Measurements from ENCODE around the gene ZNF768. TPM values are rescaled to one million over a fixed set of nuclear protein-coding genes. Genes with fewer than 3 reads are reported as not detected.
A peak's percentile ranks its signal among the peaks of the same experiment; 100 is the strongest.
"Not testable (repeated sequence)": the region's sequence is repeated elsewhere in the genome, so short reads cannot be mapped to it uniquely, and the experiment has no call there.

The ZNF768 gene
- total and polyA plus RNA-seq, 9 donors, result 25.9 to 35.0 (median 31.4) TPM

DNA sequence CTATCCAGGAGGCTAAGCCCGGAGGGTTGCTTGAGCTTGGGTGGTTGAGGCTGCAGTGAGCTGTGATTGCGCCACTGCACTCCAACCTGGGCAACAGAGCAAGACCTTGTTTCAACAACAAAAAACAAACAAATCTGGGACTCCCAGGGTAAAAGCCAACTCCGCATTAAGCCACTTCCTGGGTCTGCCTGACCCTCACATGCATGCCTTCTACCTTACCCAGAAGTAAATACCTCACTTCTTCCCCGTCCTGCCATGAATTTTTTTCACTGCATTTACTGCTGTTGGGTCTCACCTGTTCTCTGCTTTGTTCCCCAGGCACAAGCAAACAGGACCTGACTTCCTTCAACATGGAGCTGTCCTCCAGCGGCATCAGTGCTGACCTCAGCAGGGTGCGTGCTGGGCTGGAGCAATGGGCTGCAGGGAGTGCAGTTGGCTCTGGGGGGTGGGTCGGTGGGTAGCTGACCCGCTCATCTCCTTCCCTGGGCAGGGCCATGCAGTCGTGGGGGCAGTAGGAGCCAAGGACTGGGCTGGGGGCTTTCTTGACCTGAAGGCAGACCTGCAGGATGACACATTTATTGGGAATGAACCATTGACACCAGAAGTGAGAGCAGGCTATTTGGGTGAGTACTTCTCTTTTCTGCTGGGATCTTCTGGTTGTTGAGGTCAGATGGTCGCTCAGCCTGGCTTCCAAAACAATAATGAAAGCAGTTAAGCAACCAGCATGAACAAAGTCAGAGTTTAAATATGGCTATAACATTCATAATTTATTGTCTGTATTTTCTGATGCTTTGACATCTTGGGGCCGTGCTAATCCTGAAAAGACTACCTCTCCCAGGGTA, 37.4 kb downstream of the ZNF768 start:
- Histone ChIP-seq H3K27me3 (ENCODE audit: control insufficient read depth, insufficient read depth, low read length) (peaks cover 1% of the 10 kb centered on the region), H3K9me3 (replicated peaks; ENCODE audit: control insufficient read depth, low read depth, low read length) (no peaks in the 10 kb centered on the region), H3K4me1 (ENCODE audit: control insufficient read depth, insufficient read depth, low read length) (no peaks in the 10 kb centered on the region), H3K27ac (ENCODE audit: low read length) (no peak overlapping the region), H3K36me3 (ENCODE audit: control insufficient read depth, insufficient read depth, low read length) (no peaks in the 10 kb centered on the region), H3K4me3 (ENCODE audit: low read length) (no peak overlapping the region)
- 41% methylated on average over 7 of the region's 11 CpGs for WGBS (ENCODE audit: insufficient coverage)
- no peak for DNase-seq

DNA sequence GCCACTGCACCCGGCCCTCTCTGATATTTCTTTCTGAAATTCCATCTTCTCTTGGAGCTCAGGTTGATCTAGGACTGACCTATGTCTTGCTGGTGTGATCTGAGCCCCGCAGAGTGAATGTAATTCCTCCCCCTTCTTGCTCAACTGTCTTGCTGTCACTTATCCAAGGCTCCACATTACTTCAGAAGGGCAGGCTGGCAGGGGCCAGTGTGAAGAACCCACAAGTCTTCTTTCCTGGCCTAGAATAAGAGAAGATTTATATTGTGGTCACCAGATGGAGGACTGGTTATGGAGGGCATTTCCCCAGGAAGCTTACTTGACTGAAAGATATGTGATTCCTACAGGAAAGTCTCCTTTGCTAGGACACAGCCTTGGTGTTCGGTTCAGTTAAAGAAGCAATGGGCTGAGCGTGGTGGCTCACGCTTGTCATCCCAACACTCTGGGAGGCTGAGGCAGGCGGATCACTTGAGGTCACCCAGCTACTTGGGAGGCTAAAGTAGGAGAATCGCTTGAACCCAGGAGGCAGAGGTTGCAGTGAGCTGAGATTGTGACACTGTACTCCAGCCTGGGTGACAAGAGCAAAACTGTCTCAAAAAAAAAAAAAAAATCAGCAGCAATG, 40.4 kb downstream of the ZNF768 start:
- 73% methylated on average over 4 of the region's 7 CpGs for WGBS (ENCODE audit: insufficient coverage)
- Histone ChIP-seq H3K9me3 (replicated peaks; ENCODE audit: control insufficient read depth, low read depth, low read length) (no peaks in the 10 kb centered on the region), H3K4me3 (ENCODE audit: low read length) (no peak overlapping the region), H3K4me1 (ENCODE audit: control insufficient read depth, insufficient read depth, low read length) (no peaks in the 10 kb centered on the region), H3K27me3 (ENCODE audit: control insufficient read depth, insufficient read depth, low read length) (no peaks in the 10 kb centered on the region), H3K27ac (ENCODE audit: low read length) (no peak overlapping the region), H3K36me3 (ENCODE audit: control insufficient read depth, insufficient read depth, low read length) (no peaks in the 10 kb centered on the region)
- no peak for DNase-seq

DNA sequence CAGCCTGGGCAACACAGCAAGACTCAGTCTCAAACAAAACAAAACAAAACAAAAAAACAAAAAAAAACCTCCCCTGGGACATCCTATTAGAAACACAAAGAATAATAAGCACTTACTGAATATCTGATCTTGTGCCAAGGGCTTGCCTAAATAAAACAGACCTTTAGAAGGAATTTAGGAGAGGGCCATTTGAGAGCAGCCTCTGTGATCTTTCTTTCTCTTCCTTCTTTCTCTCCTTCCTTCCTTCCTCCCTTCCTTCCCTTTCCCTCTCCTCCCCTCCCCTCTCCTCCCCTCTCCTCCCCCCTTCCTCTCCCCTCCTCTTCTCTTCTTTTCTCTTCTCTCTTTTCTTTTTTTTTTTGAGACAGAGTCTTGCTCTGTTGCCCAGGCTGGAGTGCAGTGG, 41.5 kb downstream of the ZNF768 start:
- DNase-seq, result no peak
- Histone ChIP-seq H3K9me3 (replicated peaks; ENCODE audit: control insufficient read depth, low read depth, low read length) (no peaks in the 10 kb centered on the region), H3K27me3 (ENCODE audit: control insufficient read depth, insufficient read depth, low read length) (no peaks in the 10 kb centered on the region), H3K27ac (ENCODE audit: low read length) (no peak overlapping the region), H3K4me1 (ENCODE audit: control insufficient read depth, insufficient read depth, low read length) (no peaks in the 10 kb centered on the region), H3K36me3 (ENCODE audit: control insufficient read depth, insufficient read depth, low read length) (no peaks in the 10 kb centered on the region), H3K4me3 (ENCODE audit: low read length) (no peak overlapping the region)

DNA sequence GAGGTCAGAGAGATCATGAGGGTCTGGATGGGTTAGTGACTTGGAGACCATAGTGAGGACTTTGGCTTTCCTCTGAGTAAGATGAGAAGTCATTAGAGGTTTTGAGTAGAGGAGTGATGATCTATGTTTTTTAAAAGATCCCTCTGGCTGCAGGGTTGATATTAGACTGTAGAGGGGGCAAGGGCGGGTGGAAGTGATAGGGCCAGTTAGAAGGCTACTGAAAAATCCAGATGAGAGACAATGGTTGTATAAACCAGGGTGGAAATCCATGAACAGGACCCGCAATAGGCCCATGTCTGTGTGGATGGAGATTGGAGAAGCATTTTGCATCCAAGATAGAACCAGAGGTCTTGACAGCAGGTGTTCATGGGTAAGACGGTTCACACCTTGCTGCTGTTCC, 44.0 kb downstream of the ZNF768 start:
- no peaks in the 10 kb centered on the region for H3K4me1 ChIP-seq (ENCODE audit: control insufficient read depth, insufficient read depth, low read length)
- 80% methylated on average over 3 of the region's 3 CpGs for whole genome bisulfite sequencing (ENCODE audit: insufficient coverage)
- no peaks in the 10 kb centered on the region for H3K36me3 ChIP-seq (ENCODE audit: control insufficient read depth, insufficient read depth, low read length)
- no peak for DNase-seq
- no peak overlapping the region for H3K4me3 ChIP-seq (ENCODE audit: low read length)
- H3K27me3 ChIP-seq (ENCODE audit: control insufficient read depth, insufficient read depth, low read length), result no peaks in the 10 kb centered on the region
- no peaks in the 10 kb centered on the region for H3K9me3 ChIP-seq (replicated peaks; ENCODE audit: control insufficient read depth, low read depth, low read length)
- H3K27ac ChIP-seq (ENCODE audit: low read length), result no peak overlapping the region

DNA sequence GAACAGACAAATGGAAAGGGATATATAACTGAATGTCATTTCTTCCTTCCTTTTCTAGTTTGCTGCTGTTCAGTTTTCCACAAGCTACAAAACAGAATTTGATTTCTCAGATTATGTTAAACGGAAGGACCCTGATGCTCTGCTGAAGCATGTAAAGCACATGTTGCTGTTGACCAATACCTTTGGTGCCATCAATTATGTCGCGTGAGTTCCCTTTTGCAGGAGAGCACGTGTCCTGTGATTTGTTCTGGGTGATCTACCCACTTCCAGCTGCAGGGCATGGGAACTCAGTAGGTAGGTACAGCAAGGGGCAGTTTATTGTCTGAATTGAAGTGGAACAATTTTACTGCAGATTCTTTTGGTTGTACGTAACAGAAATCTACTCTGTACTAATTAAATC, 45.0 kb downstream of the ZNF768 start:
- no peak overlapping the region for H3K27ac ChIP-seq (ENCODE audit: low read length)
- no peaks in the 10 kb centered on the region for H3K36me3 ChIP-seq (ENCODE audit: control insufficient read depth, insufficient read depth, low read length)
- H3K4me1 ChIP-seq (ENCODE audit: control insufficient read depth, insufficient read depth, low read length), result no peaks in the 10 kb centered on the region
- no peaks in the 10 kb centered on the region for H3K9me3 ChIP-seq (replicated peaks; ENCODE audit: control insufficient read depth, low read depth, low read length)
- DNase-seq, result no peak
- H3K27me3 ChIP-seq (ENCODE audit: control insufficient read depth, insufficient read depth, low read length), result no peaks in the 10 kb centered on the region
- H3K4me3 ChIP-seq (ENCODE audit: low read length), result no peak overlapping the region
- WGBS (ENCODE audit: insufficient coverage), result 40% methylated on average over 4 of the region's 5 CpGs

DNA sequence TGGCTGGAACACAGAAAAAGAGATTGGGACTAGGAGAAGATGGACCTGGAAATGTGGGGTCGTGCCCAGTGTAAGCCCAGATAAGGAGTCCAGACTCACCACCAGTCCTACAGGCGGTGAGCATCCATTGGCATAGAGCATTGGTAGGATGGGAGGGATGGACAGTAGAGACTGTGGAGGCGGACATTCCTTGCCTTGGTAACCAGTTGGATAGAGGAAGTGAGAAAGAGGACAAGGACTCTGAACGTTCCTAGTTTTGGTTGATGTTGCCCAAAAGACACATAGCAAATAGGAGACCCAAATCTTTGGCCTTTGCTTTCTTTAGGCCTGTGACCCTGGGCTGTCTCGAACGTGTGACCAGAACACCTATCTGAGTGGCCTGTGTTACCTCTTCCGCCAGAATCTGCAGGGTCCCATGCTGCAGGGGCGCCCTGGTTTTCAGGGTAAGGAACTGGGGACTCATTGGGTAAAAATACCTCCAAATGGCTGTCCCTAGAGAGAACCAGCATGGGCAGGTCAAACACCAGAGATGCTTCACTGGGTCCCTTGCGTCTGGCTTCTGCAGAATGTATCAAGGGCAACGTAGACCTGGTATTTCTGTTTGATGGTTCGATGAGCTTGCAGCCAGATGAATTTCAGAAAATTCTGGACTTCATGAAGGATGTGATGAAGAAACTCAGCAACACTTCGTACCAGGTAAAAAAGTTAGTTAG, 47.4 kb downstream of the ZNF768 start:
- H3K4me1 ChIP-seq (ENCODE audit: control insufficient read depth, insufficient read depth, low read length), result no peaks in the 10 kb centered on the region
- no peaks in the 10 kb centered on the region for H3K9me3 ChIP-seq (replicated peaks; ENCODE audit: control insufficient read depth, low read depth, low read length)
- WGBS (ENCODE audit: insufficient coverage), result 83% methylated on average over 10 of the region's 12 CpGs
- H3K27me3 ChIP-seq (ENCODE audit: control insufficient read depth, insufficient read depth, low read length), result peaks cover 14% of the 10 kb centered on the region
- H3K36me3 ChIP-seq (ENCODE audit: control insufficient read depth, insufficient read depth, low read length), result no peaks in the 10 kb centered on the region
- no peak overlapping the region for H3K27ac ChIP-seq (ENCODE audit: low read length)
- H3K4me3 ChIP-seq (ENCODE audit: low read length), result no peak overlapping the region
- DNase-seq, result no peak

DNA sequence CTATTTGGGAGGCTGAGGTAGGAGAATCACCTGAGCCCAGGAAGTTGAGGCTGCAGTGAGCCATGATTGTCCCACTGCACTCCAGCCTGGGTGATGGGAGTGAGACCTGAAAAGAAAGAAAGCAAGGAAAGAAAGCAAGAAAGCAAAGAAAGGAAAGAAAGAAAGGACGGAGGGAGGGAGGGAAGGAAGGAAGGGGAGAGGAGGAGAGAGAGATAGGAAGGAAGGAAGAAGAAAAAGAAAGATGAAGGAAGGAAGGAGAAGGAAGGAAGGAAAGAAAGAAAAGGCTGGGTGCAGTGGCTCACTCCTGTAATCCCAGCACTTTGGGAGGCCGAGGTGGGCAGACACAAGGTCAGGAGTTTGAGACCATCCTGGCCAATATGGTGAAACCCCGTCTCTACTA, 48.6 kb downstream of the ZNF768 start:
- DNase-seq; H3K9me3 ChIP-seq (replicated peaks; ENCODE audit: control insufficient read depth, low read depth, low read length); H3K27ac ChIP-seq (ENCODE audit: low read length); H3K4me1 ChIP-seq (ENCODE audit: control insufficient read depth, insufficient read depth, low read length); H3K36me3 ChIP-seq (ENCODE audit: control insufficient read depth, insufficient read depth, low read length); H3K4me3 ChIP-seq (ENCODE audit: low read length): not testable (repeated sequence)
- WGBS (ENCODE audit: insufficient coverage), result 88% methylated on average over 3 of the region's 3 CpGs
- peaks cover 24% of the 10 kb centered on the region for H3K27me3 ChIP-seq (ENCODE audit: control insufficient read depth, insufficient read depth, low read length)

DNA sequence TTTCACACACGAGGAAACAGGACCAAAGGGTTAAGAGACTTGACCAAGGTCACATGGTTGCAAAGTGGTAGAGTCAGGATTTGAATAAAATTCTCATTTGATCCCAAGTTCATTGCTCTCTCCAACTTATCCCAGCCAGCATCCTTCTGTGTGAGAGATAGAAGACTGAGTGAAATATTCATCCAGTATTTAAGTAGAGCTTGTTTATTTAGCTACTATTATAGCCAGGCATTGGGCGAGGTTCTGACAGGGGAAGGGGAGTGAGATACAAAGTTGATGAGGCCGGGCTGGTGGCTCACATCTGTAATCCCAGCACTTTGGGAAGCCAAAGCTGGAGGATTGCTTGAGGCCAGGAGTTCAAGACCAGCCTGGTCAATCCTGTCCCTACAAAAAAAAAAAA, 49.4 kb downstream of the ZNF768 start:
- H3K27ac ChIP-seq (ENCODE audit: low read length), result no peak overlapping the region
- no peak overlapping the region for H3K4me3 ChIP-seq (ENCODE audit: low read length)
- H3K9me3 ChIP-seq (replicated peaks; ENCODE audit: control insufficient read depth, low read depth, low read length), result no peaks in the 10 kb centered on the region
- no peak for DNase-seq
- H3K27me3 ChIP-seq (ENCODE audit: control insufficient read depth, insufficient read depth, low read length), result peaks cover 28% of the 10 kb centered on the region
- no peaks in the 10 kb centered on the region for H3K36me3 ChIP-seq (ENCODE audit: control insufficient read depth, insufficient read depth, low read length)
- H3K4me1 ChIP-seq (ENCODE audit: control insufficient read depth, insufficient read depth, low read length), result no peaks in the 10 kb centered on the region
- WGBS (ENCODE audit: insufficient coverage), result 78% methylated on average over 2 of the region's 3 CpGs

DNA sequence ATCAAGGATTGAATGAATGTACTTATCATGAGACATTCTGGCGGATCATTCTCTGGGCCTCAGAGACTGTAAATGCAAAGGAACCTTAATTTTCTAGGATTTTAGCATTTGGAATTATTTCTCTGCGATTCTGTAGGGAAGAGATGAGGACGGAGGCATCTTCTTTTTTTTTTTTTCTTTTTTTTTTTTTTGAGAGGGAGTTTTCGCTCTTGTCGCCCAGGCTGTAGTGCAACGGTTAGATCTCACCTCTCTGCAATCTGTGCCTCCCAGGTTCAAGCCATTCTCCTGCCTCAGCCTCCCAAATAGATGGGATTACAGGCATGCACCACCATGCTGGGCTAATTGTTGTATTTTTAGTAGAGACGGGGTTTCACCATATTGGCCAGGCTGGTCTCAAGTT, 51.7 kb downstream of the ZNF768 start:
- DNase-seq, result no peak
- Histone ChIP-seq H3K27me3 (ENCODE audit: control insufficient read depth, insufficient read depth, low read length) (peaks cover 31% of the 10 kb centered on the region), H3K9me3 (replicated peaks; ENCODE audit: control insufficient read depth, low read depth, low read length) (no peaks in the 10 kb centered on the region), H3K36me3 (ENCODE audit: control insufficient read depth, insufficient read depth, low read length) (no peaks in the 10 kb centered on the region), H3K4me3 (ENCODE audit: low read length) (no peak overlapping the region), H3K4me1 (ENCODE audit: control insufficient read depth, insufficient read depth, low read length) (no peaks in the 10 kb centered on the region), H3K27ac (ENCODE audit: low read length) (no peak overlapping the region)
- no CpG with 5 or more reads among the region's 7 CpGs for WGBS (ENCODE audit: insufficient coverage)

DNA sequence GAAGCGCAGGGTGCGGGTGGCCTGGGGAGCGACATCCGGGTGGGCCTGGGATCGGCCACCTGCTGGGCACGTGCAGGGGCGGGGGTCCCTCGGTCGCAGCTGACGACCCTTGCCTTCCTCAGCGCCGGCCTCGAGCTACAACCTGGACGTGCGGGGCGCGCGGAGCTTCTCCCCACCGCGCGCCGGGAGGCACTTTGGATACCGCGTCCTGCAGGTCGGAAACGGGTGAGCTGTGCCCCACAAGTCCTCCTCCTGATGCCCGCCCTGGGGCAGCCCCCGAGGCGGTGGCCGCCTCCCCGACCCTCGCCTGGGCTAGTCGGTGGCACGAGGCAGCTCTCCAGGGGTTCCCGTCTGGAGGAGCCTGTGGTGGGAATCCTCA, 52.3 kb downstream of the ZNF768 start:
- Histone ChIP-seq H3K36me3 (ENCODE audit: control insufficient read depth, insufficient read depth, low read length) (no peaks in the 10 kb centered on the region), H3K27me3 (ENCODE audit: control insufficient read depth, insufficient read depth, low read length) (peaks cover 31% of the 10 kb centered on the region), H3K9me3 (replicated peaks; ENCODE audit: control insufficient read depth, low read depth, low read length) (no peaks in the 10 kb centered on the region), H3K4me3 (ENCODE audit: low read length) (peak overlapping the region; percentile 21), H3K4me1 (ENCODE audit: control insufficient read depth, insufficient read depth, low read length) (no peaks in the 10 kb centered on the region), H3K27ac (ENCODE audit: low read length) (no peak overlapping the region)
- 20% methylated on average over 34 of the region's 35 CpGs for WGBS (ENCODE audit: insufficient coverage)
- no peak for DNase-seq
